GM18499 (cell line): Measurements from ENCODE around the gene HOXA11.

Source experiments
- ATAC-seq: cut with Tn5 transposase; IDR thresholded peaks from one replicate; pipeline ENCODE4 v1.9.1; 2021; ENCODE audit warnings: moderate number of reproducible peaks; ENCODE audit not compliant: insufficient read depth, unreplicated experiment

Gene HOXA11

GRCh38 chr7:27171637-27172314, 13.3 kb downstream of the HOXA11 start:
- no peak for ATAC-seq

- no peak for ATAC-seq
Measured at GRCh38 chr7:27171325-27171636, 13.8 kb downstream of the HOXA11 start.

- no peak for ATAC-seq
Measured at GRCh38 chr7:27170426-27171324, 14.4 kb downstream of the HOXA11 start.

GRCh38 chr7:27169658-27170425, 15.2 kb downstream of the HOXA11 start:
- no peak for ATAC-seq

GRCh38 chr7:27168265-27168947, 16.6 kb downstream of the HOXA11 start:
- ATAC-seq: no peak

GRCh38 chr7:27167916-27168264, 17.1 kb downstream of the HOXA11 start:
- ATAC-seq: no peak

- no peak for ATAC-seq
Measured at GRCh38 chr7:27166531-27167505, 18.2 kb downstream of the HOXA11 start.

- no peak for ATAC-seq
Measured at GRCh38 chr7:27165996-27166530, 19.0 kb downstream of the HOXA11 start.

GRCh38 chr7:27165089-27165995, 19.7 kb downstream of the HOXA11 start, which contains the start of gene HOXA9:
Gene HOXA9, minus strand, starts transcription at chr7:27165537. Its CDS starts 80 bp downstream, at chr7:27165457.
- ATAC-seq: no peak

- no peak for ATAC-seq
Measured at GRCh38 chr7:27164367-27165088, 20.5 kb downstream of the HOXA11 start.

GRCh38 chr7:27164045-27164366, 21.0 kb downstream of the HOXA11 start:
- ATAC-seq: no peak

GRCh38 chr7:27163288-27164044, 21.6 kb downstream of the HOXA11 start:
- ATAC-seq: no peak

- ATAC-seq: no peak
Measured at GRCh38 chr7:27162561-27163287, 22.3 kb downstream of the HOXA11 start.

- no peak for ATAC-seq
Measured at GRCh38 chr7:27161721-27162560, 23.1 kb downstream of the HOXA11 start.

- ATAC-seq: no peak
Measured at GRCh38 chr7:27161214-27161720, 23.8 kb downstream of the HOXA11 start.
